AG04450 (cell line): ENCODE data around the gene XYLT2. TPM values are rescaled to one million over a fixed set of nuclear protein-coding genes. Genes with fewer than 3 reads are reported as not detected.

Source experiments
- CTCF ChIA-PET: fragments of 300-600, 350-600 bp; formaldehyde crosslinking; extraction: SDS; loops from one replicate; lab custom pipeline; 2022; ENCODE audit warnings: antibody characterized with exemption, inconsistent platforms; lab: Charles Lee
- POLR2A ChIA-PET: fragments of 350-600 bp; formaldehyde crosslinking; extraction: SDS; loops from one replicate; lab custom pipeline; 2021; ENCODE audit warnings: antibody characterized with exemption, inconsistent platforms; lab: Yijun Ruan, JAX
- DNase-seq: peaks from one replicate; pipeline ENCODE4 v3.0.0-alpha.2; 2011; ENCODE audit warnings: low read depth, low spot score
- H3K27ac ChIP-seq: one replicate; pipeline ENCODE4 v1.5.1; 2012; ENCODE audit warnings: low read depth, low read length, control low read depth
- H3K27me3 ChIP-seq: one replicate; pipeline ENCODE4 v1.6.0; 2012; ENCODE audit warnings: low read length; ENCODE audit not compliant: control insufficient read depth, insufficient read depth
- H3K4me3 ChIP-seq: 2 replicates; pipeline ENCODE4 v1.5.1; 2011; ENCODE audit warnings: mild to moderate bottlenecking, low read depth, low read length, control low read depth
- H3K9me3 ChIP-seq: 2 replicates; pipeline ENCODE4 v1.5.1; 2012; ENCODE audit warnings: low read length; ENCODE audit not compliant: control insufficient read depth, insufficient read depth
- polyA plus RNA-seq: library from polyadenylated mRNA; depleted of rRNA; stranded (reverse); fragments of >200 nt; gene quantifications from 2 replicates; pipeline ENCODE4 v1.2.3, GENCODE V29; 2011
- TF ChIP-seq, protein P1 (sequence below): IDR thresholded peaks from 2 replicates; pipeline ENCODE4 v1.5.1; 2011; ENCODE audit warnings: low read depth, low read length, control low read depth, inconsistent platforms

Gene XYLT2
- polyA plus RNA-seq, 1 experiment: 13.5 TPM

DNA sequence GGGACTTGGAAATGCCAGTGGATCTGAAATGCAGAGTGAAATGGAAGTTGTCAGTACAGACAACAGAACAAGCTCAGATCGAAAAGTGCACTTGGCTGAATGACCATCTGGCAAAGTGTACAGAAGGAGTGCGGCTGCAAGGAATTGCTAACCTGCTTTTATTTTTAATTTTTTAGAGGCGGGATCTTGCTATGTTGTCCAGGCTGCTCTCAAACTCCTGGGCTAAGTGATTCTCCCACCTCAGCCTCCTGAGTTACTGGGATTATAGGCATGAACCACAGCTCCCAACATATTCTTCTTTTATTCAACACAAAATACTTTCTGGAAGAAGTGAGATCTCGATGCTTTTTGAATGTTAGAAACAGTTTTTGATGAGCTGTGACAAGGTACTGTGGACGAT lies 47.8 kb downstream of the XYLT2 start:
- CTCF ChIA-PET: no interaction called here
- Histone ChIP-seq H3K9me3 (peaks cover 4% of the 10 kb centered on the region; the same call in 1 of the 2 replicates), H3K27ac (no peak overlapping the region), H3K4me3 (no peak overlapping the region), H3K27me3 (no peaks in the 10 kb centered on the region)
- POLR2A ChIA-PET: no interaction called here
- no peak for DNase-seq
- TF ChIP-seq, protein P1, sequence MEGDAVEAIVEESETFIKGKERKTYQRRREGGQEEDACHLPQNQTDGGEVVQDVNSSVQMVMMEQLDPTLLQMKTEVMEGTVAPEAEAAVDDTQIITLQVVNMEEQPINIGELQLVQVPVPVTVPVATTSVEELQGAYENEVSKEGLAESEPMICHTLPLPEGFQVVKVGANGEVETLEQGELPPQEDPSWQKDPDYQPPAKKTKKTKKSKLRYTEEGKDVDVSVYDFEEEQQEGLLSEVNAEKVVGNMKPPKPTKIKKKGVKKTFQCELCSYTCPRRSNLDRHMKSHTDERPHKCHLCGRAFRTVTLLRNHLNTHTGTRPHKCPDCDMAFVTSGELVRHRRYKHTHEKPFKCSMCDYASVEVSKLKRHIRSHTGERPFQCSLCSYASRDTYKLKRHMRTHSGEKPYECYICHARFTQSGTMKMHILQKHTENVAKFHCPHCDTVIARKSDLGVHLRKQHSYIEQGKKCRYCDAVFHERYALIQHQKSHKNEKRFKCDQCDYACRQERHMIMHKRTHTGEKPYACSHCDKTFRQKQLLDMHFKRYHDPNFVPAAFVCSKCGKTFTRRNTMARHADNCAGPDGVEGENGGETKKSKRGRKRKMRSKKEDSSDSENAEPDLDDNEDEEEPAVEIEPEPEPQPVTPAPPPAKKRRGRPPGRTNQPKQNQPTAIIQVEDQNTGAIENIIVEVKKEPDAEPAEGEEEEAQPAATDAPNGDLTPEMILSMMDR: no peak

- ChIA-PET CTCF (interaction anchor here (4.9 kb wide), 1 partner anchor 32 kb away, joined by 45 read pairs; no protein-coding TSS in a partner anchor), POLR2A (no interaction called here)
- H3K27me3 ChIP-seq: no peaks in the 10 kb centered on the region
- DNase-seq: no peak
- H3K4me3 ChIP-seq: peak overlapping the region; percentile 94
- TF ChIP-seq, protein P1: no peak
- H3K27ac ChIP-seq: no peak overlapping the region
- peaks cover 4% of the 10 kb centered on the region; the same call in 1 of the 2 replicates for H3K9me3 ChIP-seq
These were observed 48.8 kb downstream of the XYLT2 start for GRCh38 chr17:50394711-50395110.

GRCh38 chr17:50396261-50397110 lies 50.6 kb downstream of the XYLT2 start:
- peak overlapping the region; percentile 94 for H3K4me3 ChIP-seq
- DNase-seq: no peak
- H3K27me3 ChIP-seq: no peaks in the 10 kb centered on the region
- TF ChIP-seq, protein P1: no peak
- H3K9me3 ChIP-seq: peaks cover 4% of the 10 kb centered on the region; the same call in 1 of the 2 replicates
- peak overlapping the region; percentile 91 for H3K27ac ChIP-seq
- POLR2A ChIA-PET: interaction anchor here (0.6 to 2.1 kb wide), 12 partner anchors 11 to 750 kb away, joined by 3 to 13 read pairs (median 4); partner anchors contain the start of gene ACSF2
- CTCF ChIA-PET: interaction anchor here (0.6 to 4.9 kb wide), 37 partner anchors 8 to 1057 kb away, joined by 3 to 45 read pairs (median 5); partner anchors contain the start of genes ACSF2, EME1, MRPL27 and RSAD1

- Histone ChIP-seq H3K27me3 (no peaks in the 10 kb centered on the region), H3K4me3 (peak within 1 kb of the TSS; percentile 94), H3K9me3 (peaks cover 4% of the 10 kb centered on the region; the same call in 1 of the 2 replicates), H3K27ac (peak within 1 kb of the TSS; percentile 91)
- TF ChIP-seq, protein P1: peak; percentile 87
- ChIA-PET CTCF (interaction anchor here (0.6 to 4.9 kb wide), 44 partner anchors 8 to 1058 kb away, joined by 3 to 45 read pairs (median 4); partner anchors contain the start of genes ACSF2, EME1, MRPL27 and RSAD1), POLR2A (interaction anchor here (0.7 to 2.1 kb wide), 12 partner anchors 8 to 197 kb away, joined by 3 to 13 read pairs (median 4); partner anchors contain the start of gene ACSF2)
- DNase-seq: peak; percentile 53
These were observed 51.4 kb downstream of the XYLT2 start, which contains the start of gene LRRC59 for GRCh38 chr17:50397111-50397918. Gene LRRC59 (minus strand): TSS chr17:50397523. CDS start chr17:50397317, 206 bp downstream.
